Frontal cortex (tissue), 4 donors: ENCODE data around the gene AK8. TPM values are rescaled to one million over a fixed set of nuclear protein-coding genes. Genes with fewer than 3 reads are reported as not detected.

Experiments
- DNase-seq, 2 donors: peaks; one replicate each; pipeline ENCODE4 v3.0.0; 2012; ENCODE audit warnings: low spot score in 2 of 2
- FAIRE-seq: peaks from 2 replicates; lab custom pipeline; 2012; peaks lifted over from hg19 to GRCh38; lab: Jason Lieb, UNC
- total RNA-seq: library from RNA; depleted of rRNA; stranded (reverse); fragments of >200 nt; gene quantifications from one replicate; pipeline ENCODE4 v1.2.3, GENCODE V29; 2014
- donor health status: control.
- donor health status: control.
- donor health status: control.

Gene AK8
- total RNA-seq, 1 donor from 2014 or later: 1.2 TPM

- DNase-seq (no peak), FAIRE-seq (no peak)
These were observed 180.9 kb downstream of the AK8 start for GRCh38 chr9:132697230-132697629.

GRCh38 chr9:132694144-132694543 is 183.9 kb downstream of the AK8 start:
- no peak for DNase-seq
- FAIRE-seq: no peak

- DNase-seq (no peak), FAIRE-seq (no peak)
These were observed 187.4 kb downstream of the AK8 start for GRCh38 chr9:132690696-132691095.

- FAIRE-seq (no peak), DNase-seq (no peak)
These were observed 194.2 kb downstream of the AK8 start for GRCh38 chr9:132683873-132684272.

GRCh38 chr9:132681561-132681960 is 196.5 kb downstream of the AK8 start:
- DNase-seq (no peak), FAIRE-seq (no peak)

GRCh38 chr9:132679946-132680625 is 198.0 kb downstream of the AK8 start:
- FAIRE-seq: no peak
- DNase-seq: no peak

- FAIRE-seq (no peak), DNase-seq (no peak)
These were observed 200.1 kb downstream of the AK8 start for GRCh38 chr9:132677976-132678375.

Other genes starting within 250 kb of the AK8 start
- 7.3 TPM for gene DDX31, start 208.3 kb downstream of the AK8 start, total RNA-seq
- gene GTF3C4, start 207.8 kb downstream of the AK8 start, total RNA-seq: 18.3 TPM
- gene SPACA9, start 614 bp upstream of the AK8 start, total RNA-seq: 2.0 TPM
- 36.7 TPM for gene TSC1, start 66.3 kb upstream of the AK8 start, total RNA-seq
- gene GFI1B, start 100.4 kb upstream of the AK8 start, total RNA-seq: 0.41 TPM
- gene GTF3C5, start 152.7 kb upstream of the AK8 start, total RNA-seq: 31.0 TPM
- gene CEL, start 183.7 kb upstream of the AK8 start, total RNA-seq: 0.41 TPM
- gene RALGDS, start 243.0 kb upstream of the AK8 start, total RNA-seq: 79.9 TPM